Measurements from ENCODE around the gene RPS15.

RPS15 gene

DNA sequence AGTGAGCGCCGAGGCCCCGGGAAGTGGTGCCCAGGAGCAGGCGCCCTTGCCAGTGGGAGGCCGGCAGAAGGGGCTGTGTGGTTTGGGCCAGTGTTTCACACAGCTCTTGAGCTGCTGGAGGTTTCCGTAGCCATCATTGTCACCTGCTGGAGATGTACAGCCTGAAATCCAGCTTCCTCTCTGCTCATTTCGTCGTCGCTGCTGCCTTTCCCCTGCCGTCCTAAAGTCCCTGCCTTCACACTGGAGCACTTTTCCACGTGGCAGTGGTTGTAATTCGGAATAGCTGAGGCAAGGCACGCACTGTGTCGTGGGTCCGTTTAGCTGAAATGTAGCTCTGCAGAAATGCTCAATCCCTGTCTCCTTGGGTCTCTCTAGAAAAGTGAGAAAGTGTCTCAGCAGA, 17.6 kb upstream of the RPS15 start:
- DNase-seq (ENCODE audit: low spot score), result no peak

DNA sequence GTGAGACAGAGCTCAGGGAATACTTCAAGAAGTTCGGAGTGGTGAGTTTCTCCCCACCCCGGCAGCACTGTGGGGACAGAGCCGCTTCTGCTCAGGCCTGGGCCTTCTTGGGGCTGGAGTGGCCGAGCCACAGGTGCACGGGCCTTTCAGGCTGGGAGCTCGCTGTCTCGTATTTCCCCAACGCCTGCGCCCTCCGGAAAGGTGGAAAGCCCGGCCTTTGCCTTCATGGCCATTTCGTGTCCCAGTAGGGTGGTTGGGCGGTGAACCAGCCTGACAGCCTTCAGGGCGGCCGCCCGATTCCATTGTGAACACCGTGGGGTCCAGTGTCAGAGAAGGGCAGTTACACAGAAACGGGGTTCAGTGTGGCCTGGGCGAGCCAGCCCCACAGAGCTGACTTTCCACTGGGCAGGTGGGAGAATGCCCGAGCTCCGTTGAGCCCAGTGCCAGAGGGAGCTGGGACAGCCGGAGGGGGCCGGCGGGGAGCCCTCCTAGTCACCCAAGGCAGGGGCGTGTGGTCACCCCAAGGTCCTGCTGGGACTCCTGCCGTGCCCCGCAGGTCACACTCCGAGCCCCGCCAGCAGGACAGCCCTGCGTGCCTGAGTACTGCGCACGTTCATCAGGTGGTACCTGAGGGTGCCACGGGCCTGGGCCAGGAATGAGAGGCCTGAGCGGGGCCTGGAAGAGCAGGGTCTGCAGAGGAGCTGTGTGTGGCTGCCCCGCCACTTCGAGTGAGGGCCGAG, 16.8 kb upstream of the RPS15 start:
- no peak for DNase-seq (ENCODE audit: low spot score)

DNA sequence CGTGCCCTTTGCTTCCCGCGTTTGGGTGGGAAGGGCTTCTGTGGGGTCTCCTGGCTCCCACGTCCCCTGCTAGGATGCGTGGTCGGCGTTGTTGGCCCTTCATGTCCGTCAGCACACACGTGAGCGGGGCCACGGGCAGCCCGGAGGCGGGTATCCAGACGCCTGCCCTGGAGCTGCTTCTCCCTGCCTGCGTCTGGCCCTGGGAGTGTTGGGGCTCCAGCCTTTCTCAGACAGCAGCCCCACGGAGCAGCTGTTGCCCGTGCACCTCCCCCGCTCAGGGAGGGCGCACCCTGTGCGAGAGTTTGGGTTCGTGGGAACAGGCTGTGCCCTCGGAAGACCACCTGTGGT, 16.3 kb upstream of the RPS15 start:
- DNase-seq (ENCODE audit: low spot score), result no peak

DNA sequence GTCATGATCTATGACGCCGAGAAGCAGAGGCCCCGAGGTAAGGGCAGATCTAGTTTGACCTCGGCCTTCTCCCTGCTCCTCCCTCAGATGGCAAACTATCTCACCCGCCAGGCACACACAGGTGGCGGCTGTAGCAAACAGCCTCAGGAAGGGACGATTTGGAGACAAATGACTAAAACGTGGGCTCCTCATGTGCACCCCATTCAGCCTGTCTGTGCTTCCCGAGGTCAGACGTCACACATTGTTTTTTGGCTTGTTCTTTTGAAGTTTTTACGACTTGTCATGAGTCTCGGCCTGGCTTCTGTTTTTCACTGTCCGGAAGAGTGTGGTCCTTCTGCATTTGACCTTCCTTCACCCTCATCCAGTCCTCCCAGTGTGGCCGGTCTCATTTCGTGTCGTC, 15.8 kb upstream of the RPS15 start:
- no peak for DNase-seq (ENCODE audit: low spot score)

DNA sequence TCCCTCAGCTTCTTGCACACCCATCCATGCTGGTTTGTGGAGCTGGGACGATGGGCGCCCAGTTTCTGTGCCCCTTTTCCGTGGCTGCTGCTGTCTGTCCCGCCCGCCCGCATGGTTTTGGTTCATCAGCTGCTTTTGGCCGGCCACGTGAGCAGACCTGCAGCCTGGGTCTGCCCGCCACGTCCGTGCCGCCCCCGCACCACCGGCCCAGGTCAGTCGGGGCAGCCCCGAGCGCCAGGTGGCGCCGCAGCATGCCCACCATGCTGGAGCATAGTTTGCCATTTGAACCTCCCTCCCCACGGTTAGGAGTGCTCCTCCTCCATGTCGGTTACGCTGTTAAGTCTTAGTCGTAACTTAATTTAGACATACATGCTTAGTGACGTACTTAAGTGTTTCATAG, 15.3 kb upstream of the RPS15 start:
- DNase-seq (ENCODE audit: low spot score), result no peak

DNA sequence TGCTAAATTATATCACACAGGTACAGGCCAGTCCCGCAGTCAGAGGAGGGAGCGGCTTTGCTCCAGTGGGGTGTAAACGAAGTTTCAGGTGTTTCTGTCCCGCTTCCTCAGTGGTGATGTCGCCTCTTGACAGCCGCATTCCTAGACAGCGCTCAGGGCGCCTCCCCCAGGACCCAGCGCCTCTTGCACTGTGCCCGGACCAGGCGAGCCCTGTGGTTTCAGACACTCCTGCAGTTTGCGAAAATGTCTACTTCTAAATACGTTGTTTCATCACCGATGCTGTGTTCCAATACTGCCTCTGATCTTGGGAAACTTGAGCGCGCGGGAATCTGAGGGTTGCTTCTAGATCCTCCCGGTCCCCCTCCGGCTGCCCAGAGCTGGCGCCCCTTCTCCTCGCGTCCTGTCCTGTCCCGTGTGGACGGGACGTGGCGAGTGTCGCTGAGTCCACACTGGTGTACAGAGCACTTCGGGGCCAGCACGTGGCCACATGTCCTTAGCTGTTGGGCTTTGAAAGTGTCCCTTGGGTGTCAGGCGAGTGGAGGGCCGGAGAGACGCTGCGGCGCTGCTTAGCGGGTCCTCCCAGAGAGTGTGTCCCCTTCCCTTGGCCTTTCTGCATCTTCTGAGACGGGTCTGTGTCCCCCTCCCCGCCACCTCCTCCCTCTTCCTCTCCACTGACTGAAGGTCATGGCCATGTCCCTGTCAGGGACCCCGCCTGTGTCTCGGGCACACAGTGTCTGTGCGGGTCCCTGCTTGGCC, 14.6 kb upstream of the RPS15 start:
- DNase-seq (ENCODE audit: low spot score), result no peak

DNA sequence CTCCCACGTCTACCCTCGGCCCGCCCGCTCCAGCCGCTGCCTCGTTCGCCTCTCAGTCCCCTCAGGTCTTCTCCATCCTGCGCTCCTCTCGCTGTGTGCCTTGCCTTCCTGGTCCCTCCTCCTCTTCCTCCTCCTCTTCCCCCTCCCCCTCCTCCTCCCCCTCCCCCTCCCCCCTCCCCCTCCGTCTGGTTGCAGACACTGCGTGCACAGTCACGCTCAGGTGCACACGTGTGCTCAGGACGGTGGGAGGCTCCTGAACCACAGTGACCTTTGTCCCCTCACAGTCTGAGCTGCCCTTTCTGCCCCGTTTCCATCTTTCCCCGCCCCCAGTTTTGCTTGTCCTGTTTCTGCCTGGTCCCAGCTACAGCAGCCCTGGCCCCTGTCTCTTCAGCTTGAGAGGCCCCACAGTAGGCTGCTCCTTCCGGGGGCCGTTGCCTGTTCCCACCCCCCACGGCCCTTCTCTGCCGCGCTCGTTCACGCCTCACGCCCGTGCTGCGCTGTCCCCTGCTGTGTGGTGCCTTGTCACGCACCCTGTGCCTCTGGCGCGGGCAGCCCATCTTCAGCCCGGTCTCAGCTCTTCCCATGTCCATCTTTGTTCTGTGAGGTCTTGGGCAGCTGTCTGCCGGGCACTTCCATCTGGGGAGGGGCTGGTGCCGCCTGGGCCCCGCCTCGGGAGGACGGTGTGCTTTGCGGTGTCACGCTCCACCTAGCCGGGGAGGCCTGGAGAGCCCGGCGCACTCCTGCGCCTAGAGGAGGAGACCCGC, 13.8 kb upstream of the RPS15 start:
- no peak for DNase-seq (ENCODE audit: low spot score)

DNA sequence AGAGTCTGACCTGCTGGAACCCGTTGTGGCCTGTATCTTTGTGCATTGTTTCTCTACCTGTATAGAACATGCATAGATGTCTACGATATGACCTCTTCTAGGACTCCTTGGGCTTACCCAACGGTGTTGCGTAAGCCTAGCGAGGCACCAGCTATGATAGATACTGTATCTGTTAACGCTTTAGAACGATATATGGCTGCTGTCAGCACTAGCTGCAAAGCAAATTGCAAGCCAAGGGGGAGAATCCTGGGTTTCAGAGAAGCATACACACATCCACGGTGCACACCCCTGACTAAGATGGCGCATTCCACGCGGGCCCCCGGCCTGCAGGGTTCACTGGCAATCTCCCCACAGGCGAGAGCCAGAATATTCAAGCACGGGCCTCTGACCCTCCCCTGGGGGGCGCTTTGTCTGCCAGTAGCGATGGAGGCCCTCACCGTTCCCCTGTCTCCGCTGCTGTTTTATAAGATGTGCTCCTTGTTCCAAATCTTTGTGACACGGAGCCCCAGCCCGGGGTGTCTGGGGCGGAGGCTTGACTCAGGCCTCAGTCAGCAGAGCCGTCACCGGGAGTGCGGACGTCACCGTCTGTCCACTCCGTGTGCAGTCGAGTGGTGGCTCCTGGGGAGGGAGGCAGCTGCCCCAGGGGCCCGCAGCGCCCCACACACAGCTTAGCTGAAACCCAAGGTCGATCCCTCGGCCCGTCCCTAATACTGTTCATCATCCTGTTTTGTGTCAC, 12.9 kb upstream of the RPS15 start:
- DNase-seq (ENCODE audit: low spot score), result no peak

DNA sequence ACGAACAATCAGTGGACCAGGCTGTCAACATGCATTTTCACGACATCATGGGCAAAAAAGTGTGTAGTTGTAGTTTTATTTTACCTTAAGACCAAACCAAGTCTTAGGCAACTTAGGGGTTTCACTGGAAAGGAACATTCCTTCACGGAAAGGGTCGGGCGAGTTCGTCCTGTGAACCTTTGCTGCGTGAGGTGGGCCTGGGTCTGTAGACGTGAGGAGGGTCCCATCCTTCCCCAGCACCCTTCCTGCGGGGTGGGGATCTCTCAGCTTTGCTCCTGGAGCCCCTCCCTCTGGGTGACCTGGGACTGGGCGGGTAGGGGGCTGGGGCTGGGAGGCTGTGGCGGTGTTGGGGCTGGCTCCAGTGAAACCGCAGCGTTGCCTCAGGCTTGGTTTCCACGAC, 12.3 kb upstream of the RPS15 start:
- DNase-seq (ENCODE audit: low spot score), result no peak

DNA sequence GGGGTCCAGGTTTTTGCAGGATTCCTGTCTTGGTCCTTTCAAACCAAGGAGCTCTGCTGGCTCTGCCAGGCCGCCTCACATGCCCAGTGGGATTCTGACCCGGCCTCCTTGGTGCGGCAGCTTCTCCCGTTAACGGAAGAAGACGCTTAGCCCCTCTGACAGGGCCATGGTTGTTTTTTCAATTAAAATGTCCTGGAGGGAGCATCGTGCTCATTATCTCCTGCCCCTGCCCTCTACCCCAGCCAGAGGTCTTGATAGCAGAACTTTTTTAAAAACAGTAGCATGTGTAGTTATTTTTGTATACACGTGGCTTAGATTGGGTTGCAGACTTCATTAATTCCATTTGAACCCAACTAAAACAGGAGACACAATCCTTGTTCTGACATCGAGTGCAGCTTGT, 11.5 kb upstream of the RPS15 start:
- no peak for DNase-seq (ENCODE audit: low spot score)

DNA sequence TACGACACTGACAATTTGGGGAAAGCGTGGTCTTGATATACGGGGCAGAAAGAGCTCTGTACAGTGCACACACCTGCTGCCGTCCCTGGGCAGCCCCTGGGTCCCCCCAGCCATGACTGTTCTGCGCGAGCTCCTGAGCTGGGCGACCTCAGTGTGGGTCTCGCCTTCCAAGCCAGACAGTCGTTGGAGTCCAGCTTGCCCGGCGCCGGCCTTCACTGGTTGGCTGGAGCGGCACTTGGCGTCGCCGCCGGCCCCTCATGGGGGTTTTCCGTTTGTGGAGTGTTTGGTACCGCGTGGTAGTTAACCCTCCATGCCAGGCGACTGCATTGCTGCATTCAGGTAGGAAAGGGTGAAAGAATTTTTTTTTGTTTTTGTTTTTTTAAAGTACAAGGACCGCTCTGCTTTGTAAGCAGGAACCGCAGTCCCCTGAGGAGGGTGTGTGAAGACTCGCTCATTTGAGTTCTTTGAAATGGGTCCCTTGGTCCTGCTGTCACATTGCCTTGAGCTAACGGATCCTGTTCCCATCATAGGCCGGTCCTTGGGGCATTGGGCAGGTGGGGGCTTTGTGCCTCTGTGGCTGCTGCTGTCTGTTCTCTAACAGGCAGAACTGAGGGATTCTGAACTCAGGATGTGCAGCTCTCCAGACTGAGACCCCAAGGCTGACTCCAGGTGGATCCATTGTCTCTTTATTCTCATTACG, 10.8 kb upstream of the RPS15 start:
- DNase-seq (ENCODE audit: low spot score), result no peak

DNA sequence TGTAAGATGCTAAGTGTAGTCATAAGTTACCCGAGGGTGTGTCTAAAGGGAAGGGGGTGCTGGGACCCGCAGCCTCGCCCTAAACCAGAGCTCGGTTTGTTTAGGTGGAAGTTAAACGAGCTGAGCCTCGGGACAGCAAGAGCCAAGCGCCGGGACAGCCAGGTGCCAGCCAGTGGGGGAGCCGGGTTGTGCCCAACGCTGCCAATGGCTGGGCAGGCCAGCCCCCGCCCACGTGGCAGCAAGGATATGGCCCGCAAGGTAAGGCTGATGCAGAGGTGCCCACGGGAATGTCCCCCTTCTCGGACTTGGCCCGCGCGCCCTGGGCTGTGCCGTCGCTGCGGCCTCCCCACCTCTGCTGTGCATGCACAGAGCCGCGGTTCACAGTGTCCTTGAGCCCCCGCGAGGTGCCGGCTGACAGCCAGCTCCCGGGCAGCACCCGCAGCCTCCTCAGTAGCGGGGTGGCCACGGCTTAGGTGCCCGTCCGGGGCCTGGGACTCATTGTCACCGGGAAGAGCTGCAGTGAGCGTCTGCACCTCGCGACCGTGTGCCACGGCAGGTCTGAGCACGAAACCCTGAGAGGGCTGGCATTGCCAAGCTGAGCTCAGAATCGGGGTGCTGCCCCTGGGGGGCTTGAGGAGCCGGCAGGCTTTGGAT, 9.3 kb upstream of the RPS15 start:
- no peak for DNase-seq (ENCODE audit: low spot score)

DNA sequence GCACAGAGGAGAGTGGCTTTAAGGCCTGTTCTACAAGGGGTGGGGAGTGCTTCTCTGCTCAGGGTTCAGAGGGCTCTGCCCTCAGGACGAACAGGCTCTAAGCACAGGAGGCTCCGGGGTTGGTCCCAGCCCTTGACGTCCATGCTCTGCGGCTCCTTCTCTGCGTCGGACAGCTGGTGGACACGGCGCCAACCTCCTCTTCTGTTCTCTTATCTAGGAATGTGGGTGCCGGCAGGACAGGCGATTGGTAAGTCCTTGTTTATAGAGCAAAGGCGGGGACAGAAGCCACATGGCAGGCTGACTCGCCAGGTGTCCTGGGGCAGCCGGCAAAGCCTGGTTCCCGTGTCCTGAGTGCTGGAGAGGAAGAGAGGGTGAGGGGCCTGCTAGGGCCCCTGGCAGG, 8.4 kb upstream of the RPS15 start:
- no peak for DNase-seq (ENCODE audit: low spot score)

DNA sequence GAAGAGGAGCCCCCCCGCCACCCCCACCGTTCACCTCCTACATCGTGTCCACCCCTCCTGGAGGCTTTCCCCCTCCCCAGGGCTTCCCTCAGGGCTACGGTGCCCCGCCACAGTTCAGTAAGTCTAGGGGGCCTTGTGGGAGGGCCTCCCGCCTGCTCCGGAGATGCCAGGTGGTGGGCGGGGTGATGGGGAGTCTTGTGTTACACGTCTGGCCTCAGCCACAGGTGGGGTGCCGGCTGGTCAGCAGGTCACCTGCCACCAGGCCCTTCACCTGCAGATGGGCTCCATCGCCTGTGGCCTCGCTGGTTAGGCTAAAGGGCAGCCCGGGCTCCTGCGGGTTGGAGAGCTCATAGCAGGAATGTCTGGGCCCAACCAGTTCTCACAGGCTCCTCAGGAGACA, 8.0 kb upstream of the RPS15 start:
- DNase-seq (ENCODE audit: low spot score), result no peak

DNA sequence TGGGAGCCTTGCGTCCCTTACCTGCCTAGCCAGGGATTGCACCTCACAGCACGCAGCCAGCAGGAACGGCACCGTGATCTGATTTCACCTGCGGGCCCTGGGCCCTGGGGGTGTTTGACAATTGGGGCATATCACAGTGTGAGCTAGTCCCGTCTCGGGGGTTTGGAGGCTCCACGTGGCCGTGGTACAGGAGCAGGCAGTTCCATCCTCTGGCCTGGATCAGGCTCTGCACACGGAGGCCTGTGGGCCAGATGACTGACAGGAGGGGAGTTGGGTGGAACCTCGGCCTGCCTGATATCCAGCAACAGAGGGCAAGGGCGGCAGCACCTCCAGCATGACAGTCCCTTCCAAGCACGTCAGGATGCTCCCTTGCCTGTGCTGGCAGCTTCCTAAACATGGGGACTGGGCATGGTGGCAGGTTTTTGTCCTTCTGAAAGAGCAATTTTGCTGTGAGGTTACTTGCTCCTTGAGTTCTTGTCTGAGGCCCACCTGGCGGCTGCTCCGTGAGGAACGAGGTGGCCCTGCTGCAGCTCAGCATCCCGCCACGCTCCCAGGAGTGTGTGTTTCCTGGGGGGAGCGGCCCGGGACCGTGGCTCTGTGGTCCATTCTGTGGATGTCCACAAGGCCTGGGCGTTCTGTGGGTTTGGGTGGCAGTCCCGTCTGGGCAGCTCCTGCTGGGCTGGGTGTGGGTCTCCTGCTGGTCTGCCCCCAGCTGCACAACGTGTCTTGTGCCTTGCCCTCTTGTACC, 6.3 kb upstream of the RPS15 start:
- no peak for DNase-seq (ENCODE audit: low spot score)

DNA sequence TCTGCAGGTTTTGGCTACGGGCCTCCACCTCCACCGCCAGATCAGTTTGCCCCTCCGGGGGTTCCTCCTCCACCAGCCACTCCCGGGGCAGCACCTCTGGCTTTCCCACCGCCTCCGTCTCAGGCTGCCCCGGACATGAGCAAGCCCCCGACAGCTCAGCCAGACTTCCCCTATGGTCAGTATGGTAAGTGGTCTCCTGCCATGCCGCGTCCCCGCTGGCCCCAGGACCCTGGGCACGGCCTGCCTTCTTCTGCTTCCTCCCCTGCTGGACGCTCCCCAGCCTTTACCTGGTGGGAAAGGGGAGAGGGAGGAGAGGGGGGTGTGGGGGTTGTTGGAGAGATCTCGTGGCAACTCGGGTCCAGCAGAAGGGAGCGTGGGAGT, 5.7 kb upstream of the RPS15 start:
- no peak for DNase-seq (ENCODE audit: low spot score)

DNA sequence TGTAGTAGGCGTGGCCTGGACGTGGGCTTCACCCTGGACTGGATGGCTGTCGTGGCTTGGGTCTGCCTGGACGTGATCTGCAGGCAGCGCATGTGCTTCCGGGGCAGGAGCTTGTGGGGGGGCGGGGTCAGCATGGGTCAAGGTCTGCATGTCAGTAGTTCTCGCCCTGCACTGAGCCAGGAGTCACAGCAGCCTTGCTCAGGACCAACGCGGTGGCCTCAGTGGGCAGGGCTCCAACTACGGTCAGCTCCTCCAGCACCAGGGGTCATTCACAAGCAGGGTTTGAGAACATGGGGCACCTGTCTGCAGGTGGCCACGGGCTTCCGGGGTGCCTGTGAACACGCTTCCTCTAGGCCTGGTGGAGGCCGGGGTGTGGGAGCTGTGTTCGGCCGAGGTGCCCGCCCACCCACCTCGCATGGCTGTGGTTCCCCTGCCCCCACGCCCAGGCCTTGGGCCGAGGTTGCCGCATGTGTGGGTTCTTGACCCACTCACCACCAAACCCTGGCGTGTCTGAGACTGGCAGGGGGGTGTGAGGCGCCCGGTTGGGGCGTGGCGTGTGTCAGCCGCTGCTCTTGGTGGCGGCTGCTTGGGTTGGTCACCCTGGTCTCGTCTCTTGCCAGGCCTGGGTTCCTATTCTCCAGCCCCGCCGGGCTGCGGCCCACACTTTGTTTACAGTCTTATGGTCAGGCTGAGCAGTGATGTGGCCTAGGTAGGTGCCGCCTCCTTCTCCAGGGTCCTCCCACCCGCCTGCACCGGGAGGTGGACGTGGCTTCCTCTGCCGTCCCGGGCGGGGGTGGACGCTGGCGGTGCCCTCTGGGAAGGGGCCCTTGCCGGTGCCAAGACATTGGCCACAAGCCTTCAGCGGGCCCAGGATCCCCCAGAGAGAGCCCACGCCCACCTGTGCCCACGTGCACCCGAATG, 4.8 kb upstream of the RPS15 start:
- no peak for DNase-seq (ENCODE audit: low spot score)

DNA sequence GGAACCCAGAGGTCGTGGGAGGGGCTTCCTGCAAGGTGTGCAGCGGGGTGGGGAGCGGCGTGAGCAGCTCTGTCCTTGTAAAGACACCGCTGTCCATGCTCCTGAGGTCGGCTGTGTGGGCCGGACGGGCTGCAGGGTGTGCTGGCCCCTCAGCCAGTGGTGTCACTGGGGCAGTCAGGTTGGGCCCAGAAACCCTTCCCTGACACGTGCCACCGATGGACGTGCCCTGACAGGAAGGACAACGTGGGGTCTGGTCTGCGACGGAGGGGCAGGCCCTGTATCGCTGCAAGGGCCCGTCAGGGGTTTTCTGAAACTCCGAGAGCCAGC, 4.2 kb upstream of the RPS15 start:
- DNase-seq (ENCODE audit: low spot score), result no peak

DNA sequence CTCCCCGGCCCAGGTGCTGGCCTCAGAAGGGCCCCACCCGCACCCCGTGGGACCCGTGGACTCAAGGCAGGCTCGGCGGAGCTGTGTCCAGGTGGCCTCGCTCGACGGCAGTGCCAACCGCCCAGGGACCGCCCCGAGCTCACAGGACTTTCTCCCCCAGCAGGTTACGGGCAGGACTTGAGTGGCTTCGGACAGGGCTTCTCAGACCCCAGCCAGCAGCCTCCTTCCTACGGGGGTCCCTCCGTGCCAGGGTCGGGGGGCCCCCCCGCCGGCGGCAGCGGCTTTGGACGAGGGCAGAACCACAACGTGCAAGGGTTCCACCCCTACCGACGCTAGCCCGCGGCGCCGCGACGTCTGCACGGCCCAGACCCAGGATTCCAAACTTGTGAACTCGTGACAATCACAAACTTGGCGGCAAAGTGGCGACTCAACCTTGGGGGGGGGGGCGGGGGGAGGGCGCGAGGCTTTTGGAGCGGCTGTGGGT, 3.6 kb upstream of the RPS15 start:
- DNase-seq (ENCODE audit: low spot score), result no peak

Measured in AG08396 (cell line).